PFSK-1 (cell line): ENCODE measurements around the gene DMC1.

Source experiments
- SIN3A ChIP-seq: IDR thresholded peaks from 2 replicates; pipeline ENCODE4 v1.6.1; 2012; ENCODE audit warnings: mild to moderate bottlenecking, low read length, moderate library complexity, borderline replicate concordance; ENCODE audit not compliant: insufficient read depth
- TAF1 ChIP-seq: IDR thresholded peaks from 2 replicates; pipeline ENCODE4 v1.6.1; 2012; ENCODE audit warnings: low read length, control low read depth, borderline replicate concordance; ENCODE audit not compliant: insufficient read depth
- TF ChIP-seq, protein P1 (sequence below), 2 experiments: IDR thresholded peaks; 2 replicates each; pipeline versions ENCODE4 v1.6.1 to v1.8.0; 2011 to 2012; ENCODE audit warnings: low read depth in 2 of 2, low read length in 2 of 2, control low read depth in 1 of 2, inconsistent platforms in 1 of 2, mild to moderate bottlenecking in 1 of 2, moderate library complexity in 1 of 2; ENCODE audit not compliant: insufficient read depth in 1 of 2

DNA sequence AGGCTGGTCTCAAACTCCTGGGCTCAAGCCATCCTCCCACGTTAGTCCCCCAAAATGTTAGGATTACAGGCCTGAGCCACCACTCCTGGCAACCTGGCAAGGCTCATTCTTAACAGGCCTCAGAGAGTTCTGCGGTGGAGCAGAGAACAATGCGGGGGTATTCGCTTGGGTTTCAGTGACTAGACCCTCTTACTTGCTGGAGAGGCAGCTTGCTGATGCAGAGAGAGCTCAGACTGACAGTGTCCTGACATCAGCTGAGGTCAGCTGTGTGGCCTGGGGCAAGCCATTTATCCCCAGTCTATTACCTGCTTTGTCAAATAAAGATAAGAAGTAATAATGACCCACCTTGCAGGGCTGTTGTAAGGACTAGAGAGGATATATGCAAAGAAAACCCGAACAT, 40.3 kb upstream of the DMC1 start:
- TF ChIP-seq, protein P1, sequence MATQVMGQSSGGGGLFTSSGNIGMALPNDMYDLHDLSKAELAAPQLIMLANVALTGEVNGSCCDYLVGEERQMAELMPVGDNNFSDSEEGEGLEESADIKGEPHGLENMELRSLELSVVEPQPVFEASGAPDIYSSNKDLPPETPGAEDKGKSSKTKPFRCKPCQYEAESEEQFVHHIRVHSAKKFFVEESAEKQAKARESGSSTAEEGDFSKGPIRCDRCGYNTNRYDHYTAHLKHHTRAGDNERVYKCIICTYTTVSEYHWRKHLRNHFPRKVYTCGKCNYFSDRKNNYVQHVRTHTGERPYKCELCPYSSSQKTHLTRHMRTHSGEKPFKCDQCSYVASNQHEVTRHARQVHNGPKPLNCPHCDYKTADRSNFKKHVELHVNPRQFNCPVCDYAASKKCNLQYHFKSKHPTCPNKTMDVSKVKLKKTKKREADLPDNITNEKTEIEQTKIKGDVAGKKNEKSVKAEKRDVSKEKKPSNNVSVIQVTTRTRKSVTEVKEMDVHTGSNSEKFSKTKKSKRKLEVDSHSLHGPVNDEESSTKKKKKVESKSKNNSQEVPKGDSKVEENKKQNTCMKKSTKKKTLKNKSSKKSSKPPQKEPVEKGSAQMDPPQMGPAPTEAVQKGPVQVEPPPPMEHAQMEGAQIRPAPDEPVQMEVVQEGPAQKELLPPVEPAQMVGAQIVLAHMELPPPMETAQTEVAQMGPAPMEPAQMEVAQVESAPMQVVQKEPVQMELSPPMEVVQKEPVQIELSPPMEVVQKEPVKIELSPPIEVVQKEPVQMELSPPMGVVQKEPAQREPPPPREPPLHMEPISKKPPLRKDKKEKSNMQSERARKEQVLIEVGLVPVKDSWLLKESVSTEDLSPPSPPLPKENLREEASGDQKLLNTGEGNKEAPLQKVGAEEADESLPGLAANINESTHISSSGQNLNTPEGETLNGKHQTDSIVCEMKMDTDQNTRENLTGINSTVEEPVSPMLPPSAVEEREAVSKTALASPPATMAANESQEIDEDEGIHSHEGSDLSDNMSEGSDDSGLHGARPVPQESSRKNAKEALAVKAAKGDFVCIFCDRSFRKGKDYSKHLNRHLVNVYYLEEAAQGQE (IDR thresholded peaks at IDR 0.05; ENCODE audit: insufficient read depth in 1 of 2, low read depth in 2 of 2, low read length in 2 of 2): no peak
- TF ChIP-seq SIN3A (no peak), TAF1 (no peak)
